ENCODE data around the gene EFNA1. TPM values are rescaled to one million over a fixed set of nuclear protein-coding genes. Genes with fewer than 3 reads are reported as not detected.

Gene EFNA1
- 0.36 TPM for polyA plus RNA-seq (2012; ENCODE audit: missing spikeins)

- no peak for FAIRE-seq
- no peak for DNase-seq (ENCODE audit: insufficient read length)
- TF ChIP-seq TAF1 (IDR thresholded peaks at IDR 0.05; ENCODE audit: borderline replicate concordance, low read depth, low read length) (no peak), POLR2A (IDR thresholded peaks at IDR 0.05; ENCODE audit: low read depth, low read length) (no peak), POLR2AphosphoS5 (IDR thresholded peaks at IDR 0.05; ENCODE audit: low read depth, low read length) (no peak)
These were observed at the start of gene EFNA1 for GRCh38 chr1:155127105-155127966. Gene EFNA1, plus strand, starts transcription at chr1:155127876. Its CDS starts 102 bp downstream, at chr1:155127978.

- TF ChIP-seq POLR2AphosphoS5 (IDR thresholded peaks at IDR 0.05; ENCODE audit: low read depth, low read length), result no peak
- no peak for TF ChIP-seq POLR2A (IDR thresholded peaks at IDR 0.05; ENCODE audit: low read depth, low read length)
- no peak for TF ChIP-seq TAF1 (IDR thresholded peaks at IDR 0.05; ENCODE audit: borderline replicate concordance, low read depth, low read length)
- DNase-seq (ENCODE audit: insufficient read length), result peak; percentile 93
- peak; percentile 73 for FAIRE-seq
These were observed 49.0 kb upstream of the EFNA1 start, which contains the start of gene EFNA3 for GRCh38 chr1:155078469-155079209. Gene EFNA3, plus strand, starts transcription at chr1:155078837. Its CDS starts 105 bp downstream, at chr1:155078942.

GRCh38 chr1:155079210-155079486 lies 48.5 kb upstream of the EFNA1 start:
- TF ChIP-seq TAF1 (IDR thresholded peaks at IDR 0.05; ENCODE audit: borderline replicate concordance, low read depth, low read length), result no peak
- TF ChIP-seq POLR2A (IDR thresholded peaks at IDR 0.05; ENCODE audit: low read depth, low read length), result no peak
- no peak for TF ChIP-seq POLR2AphosphoS5 (IDR thresholded peaks at IDR 0.05; ENCODE audit: low read depth, low read length)
- FAIRE-seq, result no peak
- no peak for DNase-seq (ENCODE audit: insufficient read length)

- peak; percentile 42 for FAIRE-seq
- TF ChIP-seq TAF1 (IDR thresholded peaks at IDR 0.05; ENCODE audit: borderline replicate concordance, low read depth, low read length), result no peak
- no peak for TF ChIP-seq POLR2A (IDR thresholded peaks at IDR 0.05; ENCODE audit: low read depth, low read length)
- TF ChIP-seq POLR2AphosphoS5 (IDR thresholded peaks at IDR 0.05; ENCODE audit: low read depth, low read length), result no peak
- no peak for DNase-seq (ENCODE audit: insufficient read length)
These were observed 48.0 kb upstream of the EFNA1 start for GRCh38 chr1:155079487-155080311.

GRCh38 chr1:155080312-155081228 lies 47.1 kb upstream of the EFNA1 start:
- no peak for TF ChIP-seq POLR2A (IDR thresholded peaks at IDR 0.05; ENCODE audit: low read depth, low read length)
- no peak for TF ChIP-seq TAF1 (IDR thresholded peaks at IDR 0.05; ENCODE audit: borderline replicate concordance, low read depth, low read length)
- FAIRE-seq (no peak), DNase-seq (ENCODE audit: insufficient read length) (no peak)

- no peak for FAIRE-seq
These were observed 46.0 kb upstream of the EFNA1 start for GRCh38 chr1:155081472-155082300.

GRCh38 chr1:155082301-155083051 lies 45.2 kb upstream of the EFNA1 start:
- no peak for TF ChIP-seq TAF1 (IDR thresholded peaks at IDR 0.05; ENCODE audit: borderline replicate concordance, low read depth, low read length)
- no peak for TF ChIP-seq POLR2A (IDR thresholded peaks at IDR 0.05; ENCODE audit: low read depth, low read length)
- no peak for TF ChIP-seq POLR2AphosphoS5 (IDR thresholded peaks at IDR 0.05; ENCODE audit: low read depth, low read length)
- FAIRE-seq (no peak), DNase-seq (ENCODE audit: insufficient read length) (no peak)

More at GRCh38 chr1:155081472-155082300, 46.0 kb upstream of the EFNA1 start:
- DNase-seq (ENCODE audit: insufficient read length), result no peak
- TF ChIP-seq POLR2A (IDR thresholded peaks at IDR 0.05; ENCODE audit: low read depth, low read length) (no peak), TAF1 (IDR thresholded peaks at IDR 0.05; ENCODE audit: borderline replicate concordance, low read depth, low read length) (no peak), POLR2AphosphoS5 (IDR thresholded peaks at IDR 0.05; ENCODE audit: low read depth, low read length) (no peak)

GRCh38 chr1:155083052-155083541 lies 44.6 kb upstream of the EFNA1 start:
- no peak for DNase-seq (ENCODE audit: insufficient read length)
- no peak for FAIRE-seq
- TF ChIP-seq TAF1 (IDR thresholded peaks at IDR 0.05; ENCODE audit: borderline replicate concordance, low read depth, low read length) (no peak), POLR2AphosphoS5 (IDR thresholded peaks at IDR 0.05; ENCODE audit: low read depth, low read length) (no peak), POLR2A (IDR thresholded peaks at IDR 0.05; ENCODE audit: low read depth, low read length) (no peak)
